ENCODE results near the gene UST.

DNA sequence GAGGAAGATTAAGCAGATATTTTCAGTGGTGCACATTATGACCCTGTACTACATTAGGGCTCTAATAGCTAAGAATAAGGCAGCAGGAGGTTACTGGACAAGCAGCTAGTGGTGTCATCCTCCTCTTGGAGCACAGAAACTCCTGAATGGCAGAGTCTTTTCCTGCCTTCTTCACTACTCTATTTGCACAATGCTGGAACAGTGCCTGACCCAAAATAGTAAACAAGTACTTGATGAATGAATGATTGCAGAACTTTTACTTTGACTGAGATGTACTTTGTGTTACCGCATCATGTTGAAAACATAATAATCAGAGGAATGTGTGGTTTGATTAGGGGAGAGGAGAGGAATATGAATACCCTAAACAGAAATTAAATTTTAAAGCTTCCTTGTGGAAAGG lies 30.0 kb upstream of the UST start:
- TF ChIP-seq CTCF (conservative IDR thresholded peaks at IDR 0.05; ENCODE audit: low read length) (no peak), EZH2phosphoT487 (IDR thresholded peaks at IDR 0.05; ENCODE audit: borderline replicate concordance, low read depth, low read length) (no peak)

Data from OCI-LY7 (cell line).